Measurements from ENCODE around the gene GATD1. TPM values are rescaled to one million over a fixed set of nuclear protein-coding genes. Genes with fewer than 3 reads are reported as not detected.

The GATD1 gene
- total and polyA plus RNA-seq, 2 donors (not counting 1 experiment from before 2014, with no cell fraction given) = 62.4 to 70.0 TPM

DNA sequence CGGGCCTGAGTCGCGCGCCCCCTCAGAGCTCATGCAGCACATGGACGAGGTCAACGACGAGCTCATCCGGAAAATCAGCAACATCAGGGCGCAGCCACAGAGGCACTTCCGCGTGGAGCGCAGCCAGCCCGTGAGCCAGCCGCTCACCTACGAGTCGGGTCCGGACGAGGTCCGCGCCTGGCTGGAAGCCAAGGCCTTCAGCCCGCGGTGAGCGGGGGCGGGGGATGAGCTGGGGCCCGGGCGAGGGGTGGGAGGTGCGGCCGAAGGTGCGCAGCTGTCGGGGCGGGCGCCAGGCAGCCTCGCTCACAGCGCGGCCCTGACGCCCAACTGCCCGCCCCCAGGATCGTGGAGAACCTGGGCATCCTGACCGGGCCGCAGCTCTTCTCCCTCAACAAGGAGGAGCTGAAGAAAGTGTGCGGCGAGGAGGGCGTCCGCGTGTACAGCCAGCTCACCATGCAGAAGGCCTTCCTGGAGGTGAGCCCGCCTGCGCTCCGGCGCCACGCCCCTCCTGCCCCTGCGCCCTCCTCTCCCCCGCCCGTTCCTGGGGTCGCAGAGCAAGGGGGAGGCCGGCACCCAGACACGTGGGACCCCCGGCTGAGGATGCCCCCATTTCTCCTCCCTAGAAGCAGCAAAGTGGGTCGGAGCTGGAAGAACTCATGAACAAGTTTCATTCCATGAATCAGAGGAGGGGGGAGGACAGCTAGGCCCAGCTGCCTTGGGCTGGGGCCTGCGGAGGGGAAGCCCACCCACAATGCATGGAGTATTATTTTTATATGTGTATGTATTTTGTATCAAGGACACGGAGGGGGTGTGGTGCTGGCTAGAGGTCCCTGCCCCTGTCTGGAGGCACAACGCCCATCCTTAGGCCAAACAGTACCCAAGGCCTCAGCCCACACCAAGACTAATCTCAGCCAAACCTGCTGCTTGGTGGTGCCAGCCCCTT, 50.7 kb downstream of the GATD1 start:
- Histone ChIP-seq H3K4me2 (replicated peaks; ENCODE audit: low read depth, low read length, poor library complexity, severe bottlenecking) (peak overlapping the region; percentile 94), H3K9ac (ENCODE audit: low read length) (peak overlapping the region; percentile 57), H3K79me2 (ENCODE audit: control insufficient read depth, insufficient read depth, low read length) (no peaks in the 10 kb centered on the region), H3K9me3 (ENCODE audit: control extremely low read depth in 1 of 3, control insufficient read depth in 2 of 3, insufficient read depth in 1 of 3, low read length in 2 of 3) (no peaks in the 10 kb centered on the region), H3K27ac (ENCODE audit: low read length in 2 of 2) (no peak overlapping the region), H3K36me3 (replicated peaks in 1 of 2; ENCODE audit: control extremely low read depth in 1 of 2, control insufficient read depth in 1 of 2, extremely low read depth in 1 of 2, insufficient read depth in 2 of 2, low read length in 1 of 2) (no peaks in the 10 kb centered on the region), H3K4me3 (ENCODE audit: control extremely low read depth in 1 of 5, extremely low read depth in 1 of 5, insufficient read depth in 1 of 5, low read depth in 2 of 5, low read length in 4 of 5) (peak overlapping the region in 4 of 5 experiments; percentile 17 to 53 (median 42)), H3K27me3 (replicated peaks in 1 of 4; ENCODE audit: control extremely low read depth in 1 of 4, control insufficient read depth in 3 of 4, insufficient read depth in 4 of 4, low read length in 3 of 4) (peaks cover 0 to 33% (median 0%) of the 10 kb centered on the region in 4 experiments), H3K4me1 (ENCODE audit: control insufficient read depth in 2 of 2, insufficient read depth in 2 of 2, low read length in 2 of 2) (peaks cover 22 to 43% of the 10 kb centered on the region in 2 donors), H4K20me1 (ENCODE audit: control insufficient read depth, insufficient read depth, low read length, poor library complexity, severe bottlenecking) (peaks cover 9% of the 10 kb centered on the region), H2AFZ (ENCODE audit: insufficient read depth, low read depth, low read length, poor library complexity, severe bottlenecking) (peak overlapping the region; percentile 83)
- TF ChIP-seq, protein P1, sequence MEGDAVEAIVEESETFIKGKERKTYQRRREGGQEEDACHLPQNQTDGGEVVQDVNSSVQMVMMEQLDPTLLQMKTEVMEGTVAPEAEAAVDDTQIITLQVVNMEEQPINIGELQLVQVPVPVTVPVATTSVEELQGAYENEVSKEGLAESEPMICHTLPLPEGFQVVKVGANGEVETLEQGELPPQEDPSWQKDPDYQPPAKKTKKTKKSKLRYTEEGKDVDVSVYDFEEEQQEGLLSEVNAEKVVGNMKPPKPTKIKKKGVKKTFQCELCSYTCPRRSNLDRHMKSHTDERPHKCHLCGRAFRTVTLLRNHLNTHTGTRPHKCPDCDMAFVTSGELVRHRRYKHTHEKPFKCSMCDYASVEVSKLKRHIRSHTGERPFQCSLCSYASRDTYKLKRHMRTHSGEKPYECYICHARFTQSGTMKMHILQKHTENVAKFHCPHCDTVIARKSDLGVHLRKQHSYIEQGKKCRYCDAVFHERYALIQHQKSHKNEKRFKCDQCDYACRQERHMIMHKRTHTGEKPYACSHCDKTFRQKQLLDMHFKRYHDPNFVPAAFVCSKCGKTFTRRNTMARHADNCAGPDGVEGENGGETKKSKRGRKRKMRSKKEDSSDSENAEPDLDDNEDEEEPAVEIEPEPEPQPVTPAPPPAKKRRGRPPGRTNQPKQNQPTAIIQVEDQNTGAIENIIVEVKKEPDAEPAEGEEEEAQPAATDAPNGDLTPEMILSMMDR (IDR thresholded peaks at IDR 0.05) = no peak
- no peak for TF ChIP-seq EZH2 (IDR thresholded peaks at IDR 0.05; ENCODE audit: borderline replicate concordance, insufficient read depth, low read depth, low read length, poor library complexity, severe bottlenecking)
- intact Hi-C loops (cut with micrococcal nuclease) = loop anchor here (5.0 to 10.0 kb wide), 2 partner anchors 71 to 112 kb away; partner anchors contain the start of genes IRF7 and SLC25A22
- H3K4me3 Mint-ChIP-seq = peak overlapping the region; percentile 74
- POLR2A ChIA-PET = interaction anchor here (0.6 to 8.2 kb wide), 4 partner anchors 31 to 312 kb away, joined by 3 to 105 read pairs (median 4); partner anchors contain the start of genes DEAF1, HRAS, SIGIRR and TMEM80
- WGBS (ENCODE audit: insufficient coverage) = 11% methylated on average over 51 of the region's 61 CpGs
- CTCF ChIA-PET = interaction anchor here (0.7 to 8.2 kb wide), 25 partner anchors 11 to 476 kb away, joined by 3 to 104 read pairs (median 4); partner anchors contain the start of genes DEAF1, GATD1, IRF7 and LMNTD2
- DNase-seq (peak; percentile 66), ATAC-seq (ENCODE audit: low read depth) (peak; percentile 13)
- peaks cover 21% of the 10 kb centered on the region for H3K4me1 Mint-ChIP-seq
- peak overlapping the region; percentile 41 for H3K27ac Mint-ChIP-seq
- peaks cover 5% of the 10 kb centered on the region for H3K27me3 Mint-ChIP-seq
- H3K9me3 Mint-ChIP-seq (ENCODE audit: insufficient read depth) = no peaks in the 10 kb centered on the region
